ENCODE measurements around the gene SLC25A12.

SLC25A12 gene

GRCh38 chr2:171895786-171896185, 1.7 kb upstream of the SLC25A12 start:
- peaks cover 0 to 43% (median 14%) of the 10 kb centered on the region in 4 donors for H3K4me1 ChIP-seq
- intact Hi-C loops (cut with DNase I; ENCODE audit: low total_unique reads): no loop called here
- H3K27ac ChIP-seq: peak overlapping the region in 1 of 2 donors; percentile 72
- no peaks in the 10 kb centered on the region for H3K27me3 ChIP-seq
- TF ChIP-seq CTCF (IDR thresholded peaks at IDR 0.05): no peak
- no peaks in the 10 kb centered on the region for H3K9me3 ChIP-seq
- no peak for DNase-seq
- H3K4me3 ChIP-seq: no peak overlapping the region
- peaks cover 0 to 8% (median 0%) of the 10 kb centered on the region in 3 donors for H3K36me3 ChIP-seq

DNA sequence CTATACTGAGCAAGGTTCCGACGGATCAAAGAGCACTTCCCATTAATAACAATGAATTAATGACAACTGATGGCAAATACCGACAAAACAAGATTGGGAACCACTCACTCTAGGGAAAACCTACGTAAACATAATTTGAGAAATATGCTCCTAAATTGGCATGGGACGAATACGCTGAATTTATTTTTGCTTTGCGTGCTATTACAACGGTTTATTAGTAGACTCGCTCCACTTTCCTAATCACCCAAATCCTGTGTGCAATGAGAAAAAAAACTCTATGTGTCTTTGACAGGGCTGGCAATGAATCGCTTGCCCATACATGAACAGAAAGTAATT, 536 bp upstream of the SLC25A12 start:
- Histone ChIP-seq H3K27ac (peak overlapping the region; percentile 72 to 87), H3K4me1 (peaks cover 0 to 43% (median 14%) of the 10 kb centered on the region in 4 donors), H3K9me3 (no peaks in the 10 kb centered on the region), H3K36me3 (peaks cover 0 to 11% (median 0%) of the 10 kb centered on the region in 3 donors), H3K27me3 (no peaks in the 10 kb centered on the region), H3K4me3 (peak overlapping the region; percentile 77 to 86)
- DNase-seq: no peak
- intact Hi-C loops (cut with DNase I; ENCODE audit: low total_unique reads): no loop called here
- no peak for TF ChIP-seq CTCF (IDR thresholded peaks at IDR 0.05)

DNA sequence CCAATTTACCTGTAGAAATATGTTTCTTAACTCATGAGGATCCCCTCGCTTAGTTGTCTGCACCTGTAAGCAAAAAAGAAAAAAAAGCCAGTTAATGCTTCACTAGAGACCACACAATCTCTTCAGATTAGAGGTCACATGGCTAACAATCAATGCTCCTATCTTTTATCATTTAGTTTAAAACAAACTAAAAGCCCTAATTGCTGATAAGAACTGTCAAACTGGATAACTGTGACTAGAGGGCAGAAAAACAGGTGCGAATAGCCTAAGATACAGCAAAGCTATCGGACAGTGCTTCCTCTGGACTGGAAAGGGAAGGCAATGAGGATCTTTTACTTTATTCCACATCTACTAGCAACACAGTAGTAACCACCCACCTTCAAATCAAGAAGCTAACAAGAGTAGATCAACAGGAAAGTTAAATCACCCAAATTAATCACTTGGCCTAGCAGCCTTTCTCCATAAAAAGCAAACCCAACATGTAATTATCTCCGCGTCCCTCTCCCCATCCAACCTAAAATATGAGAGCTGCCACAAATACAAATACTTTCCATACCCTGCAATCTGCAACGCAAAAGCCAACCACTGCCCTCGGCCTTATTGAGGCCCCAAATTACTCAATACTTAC, 734 bp downstream of the SLC25A12 start:
- no peak for TF ChIP-seq CTCF (IDR thresholded peaks at IDR 0.05)
- Histone ChIP-seq H3K9me3 (no peaks in the 10 kb centered on the region), H3K36me3 (peaks cover 0 to 11% (median 0%) of the 10 kb centered on the region in 3 donors), H3K27me3 (no peaks in the 10 kb centered on the region), H3K4me3 (peak overlapping the region; percentile 77 to 86), H3K27ac (peak overlapping the region; percentile 72 to 87), H3K4me1 (peaks cover 0 to 42% (median 14%) of the 10 kb centered on the region in 4 donors)
- no peak for DNase-seq
- intact Hi-C loops (cut with DNase I; ENCODE audit: low total_unique reads): no loop called here

DNA sequence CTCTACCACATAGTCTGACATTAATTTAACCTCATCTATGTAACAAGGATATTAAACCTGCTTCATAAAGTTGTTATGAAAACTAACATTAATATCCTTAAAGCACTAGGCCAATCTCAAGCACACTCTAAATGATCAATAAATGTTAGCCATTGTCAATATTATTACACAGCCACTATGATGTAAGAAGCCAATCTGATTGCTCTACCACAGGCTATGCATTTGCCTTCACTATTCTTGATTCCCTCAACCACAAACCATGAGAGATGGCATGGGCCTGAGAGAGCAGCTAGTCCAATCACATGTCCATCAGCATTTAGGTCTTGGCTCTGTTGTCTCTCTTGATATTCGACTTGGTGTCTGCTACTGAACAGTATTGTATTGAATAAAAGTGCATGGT, 4.2 kb downstream of the SLC25A12 start:
- intact Hi-C loops (cut with DNase I; ENCODE audit: low total_unique reads): no loop called here
- TF ChIP-seq CTCF (IDR thresholded peaks at IDR 0.05): no peak
- Histone ChIP-seq H3K9me3 (no peaks in the 10 kb centered on the region), H3K27me3 (no peaks in the 10 kb centered on the region), H3K4me1 (peaks cover 0 to 21% (median 9%) of the 10 kb centered on the region in 4 donors), H3K27ac (no peak overlapping the region), H3K4me3 (no peak overlapping the region), H3K36me3 (peaks cover 0 to 11% (median 0%) of the 10 kb centered on the region in 3 donors)
- no peak for DNase-seq

GRCh38 chr2:171889333-171889732, 4.7 kb downstream of the SLC25A12 start:
- H3K27ac ChIP-seq: no peak overlapping the region
- H3K4me1 ChIP-seq: peaks cover 0 to 20% (median 7%) of the 10 kb centered on the region in 4 donors
- no peak for DNase-seq
- intact Hi-C loops (cut with DNase I; ENCODE audit: low total_unique reads): no loop called here
- H3K27me3 ChIP-seq: no peaks in the 10 kb centered on the region
- H3K4me3 ChIP-seq: no peak overlapping the region
- H3K36me3 ChIP-seq: peaks cover 0 to 11% (median 0%) of the 10 kb centered on the region in 3 donors
- TF ChIP-seq CTCF (IDR thresholded peaks at IDR 0.05): no peak
- H3K9me3 ChIP-seq: no peaks in the 10 kb centered on the region
